Uterus (tissue), 2 donors: ENCODE results near the gene GHR.

Experiments
- CTCF ChIP-seq, 4 experiments: fragments of 200-600 bp in 2 of 4; fragments of 450-650 bp in 2 of 4; sonication (generic) in 2 of 4; IDR thresholded peaks; one replicate each; pipeline ENCODE4 v1.5.1; 2016 to 2019; ENCODE audit warnings: antibody characterized with exemption in 4 of 4, mild to moderate bottlenecking in 2 of 4, moderate library complexity in 1 of 4
- POLR2A ChIP-seq, 2 donors: fragments of 450-650 bp; IDR thresholded peaks; one replicate each; pipeline ENCODE4 v1.6.1; 2016; ENCODE audit warnings: antibody characterized with exemption in 2 of 2, mild to moderate bottlenecking in 1 of 2, moderate library complexity in 1 of 2

GRCh38 chr5:42462083-42462482, 38.8 kb downstream of the GHR start:
- TF ChIP-seq CTCF (IDR thresholded peaks at IDR 0.05) (no peak), POLR2A (IDR thresholded peaks at IDR 0.05) (no peak)
